ENCODE measurements around the gene CAMK2B. TPM values are rescaled to one million over a fixed set of nuclear protein-coding genes. Genes with fewer than 3 reads are reported as not detected.

The CAMK2B gene
- total RNA-seq, 1 experiment from 2014 or later: not detected

DNA sequence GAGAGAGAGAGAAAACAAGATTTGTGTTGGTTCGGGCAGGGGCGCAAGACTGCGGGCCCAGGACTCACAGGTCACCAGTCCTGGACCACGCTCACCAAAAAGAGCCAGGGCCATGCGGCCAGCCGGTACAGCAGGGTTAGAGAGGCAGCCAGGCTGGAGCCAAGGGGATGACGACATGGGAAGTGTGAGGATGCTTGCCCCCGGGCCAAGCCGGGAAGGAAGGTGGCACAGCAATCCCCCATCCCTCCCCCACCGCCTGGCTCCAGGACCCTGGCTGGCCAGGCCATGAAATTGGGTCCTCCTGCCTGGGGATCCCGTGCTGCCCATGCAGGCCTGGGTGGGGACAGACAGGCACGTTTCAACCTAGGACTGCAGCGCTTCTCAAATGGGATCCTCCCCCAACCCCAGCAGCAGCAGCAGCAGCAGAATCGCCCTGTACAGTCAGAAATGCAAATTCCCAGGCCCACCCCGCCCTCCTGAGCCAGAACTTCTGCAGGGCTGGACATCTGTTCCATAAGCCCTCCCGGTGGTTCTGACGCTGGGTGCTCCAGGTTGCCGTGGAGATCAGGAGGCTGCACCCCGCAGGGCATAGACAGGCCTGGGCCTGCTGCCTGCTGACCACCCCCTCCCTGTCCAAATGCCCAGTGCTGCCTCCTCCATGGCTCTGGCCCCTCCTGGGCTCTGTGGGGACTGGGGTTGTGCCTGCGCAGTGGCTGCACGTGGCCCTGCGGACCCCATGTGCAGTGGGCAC, 89.6 kb downstream of the CAMK2B start:
- Mint-ChIP-seq H3K4me3 (ENCODE audit: low read depth, unreplicated experiment) (no peak overlapping the region), H3K36me3 (ENCODE audit: insufficient read depth, unreplicated experiment) (peaks cover 4% of the 10 kb centered on the region), H3K27ac (ENCODE audit: unreplicated experiment) (no peak overlapping the region), H3K4me1 (ENCODE audit: low read depth, unreplicated experiment) (peaks cover 6% of the 10 kb centered on the region), H3K9me3 (ENCODE audit: low read depth, unreplicated experiment) (no peaks in the 10 kb centered on the region), H3K27me3 (ENCODE audit: unreplicated experiment) (peaks cover 100% of the 10 kb centered on the region)
- intact Hi-C loops (cut with micrococcal nuclease; ENCODE audit: unreplicated experiment): no loop called here
- CTCF ChIA-PET: interaction anchor here (1.1 kb wide), 1 partner anchor 20 kb away, joined by 3 read pairs; no protein-coding TSS in a partner anchor
- no TSS peak for BruUV-seq (replicated peaks)
- TF ChIP-seq, protein P1, sequence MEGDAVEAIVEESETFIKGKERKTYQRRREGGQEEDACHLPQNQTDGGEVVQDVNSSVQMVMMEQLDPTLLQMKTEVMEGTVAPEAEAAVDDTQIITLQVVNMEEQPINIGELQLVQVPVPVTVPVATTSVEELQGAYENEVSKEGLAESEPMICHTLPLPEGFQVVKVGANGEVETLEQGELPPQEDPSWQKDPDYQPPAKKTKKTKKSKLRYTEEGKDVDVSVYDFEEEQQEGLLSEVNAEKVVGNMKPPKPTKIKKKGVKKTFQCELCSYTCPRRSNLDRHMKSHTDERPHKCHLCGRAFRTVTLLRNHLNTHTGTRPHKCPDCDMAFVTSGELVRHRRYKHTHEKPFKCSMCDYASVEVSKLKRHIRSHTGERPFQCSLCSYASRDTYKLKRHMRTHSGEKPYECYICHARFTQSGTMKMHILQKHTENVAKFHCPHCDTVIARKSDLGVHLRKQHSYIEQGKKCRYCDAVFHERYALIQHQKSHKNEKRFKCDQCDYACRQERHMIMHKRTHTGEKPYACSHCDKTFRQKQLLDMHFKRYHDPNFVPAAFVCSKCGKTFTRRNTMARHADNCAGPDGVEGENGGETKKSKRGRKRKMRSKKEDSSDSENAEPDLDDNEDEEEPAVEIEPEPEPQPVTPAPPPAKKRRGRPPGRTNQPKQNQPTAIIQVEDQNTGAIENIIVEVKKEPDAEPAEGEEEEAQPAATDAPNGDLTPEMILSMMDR (IDR thresholded peaks at IDR 0.05; ENCODE audit: unreplicated experiment): no peak
- DNase-seq: no peak

DNA sequence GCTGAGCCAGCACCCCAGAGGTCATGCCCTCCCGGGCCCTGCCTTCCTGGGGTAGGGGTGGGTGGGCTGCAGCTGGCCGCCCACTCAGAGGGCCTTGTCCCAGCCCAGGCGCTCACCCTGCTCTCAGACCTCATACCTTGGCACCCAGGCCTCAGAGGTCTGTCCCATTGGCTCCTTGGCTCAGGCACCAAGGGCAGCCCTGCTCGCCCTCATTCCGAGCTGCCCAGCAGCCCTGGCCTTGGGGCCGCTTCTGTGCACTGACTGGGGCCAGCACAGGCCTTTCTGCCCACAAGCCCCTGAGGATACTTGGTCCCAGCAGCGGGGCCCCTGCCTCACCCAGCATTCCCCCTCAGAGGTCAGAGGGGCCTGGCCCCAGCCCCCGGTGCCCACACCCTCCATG, 90.3 kb downstream of the CAMK2B start:
- Mint-ChIP-seq H3K36me3 (ENCODE audit: insufficient read depth, unreplicated experiment) (peaks cover 4% of the 10 kb centered on the region), H3K9me3 (ENCODE audit: low read depth, unreplicated experiment) (no peaks in the 10 kb centered on the region), H3K27me3 (ENCODE audit: unreplicated experiment) (peaks cover 100% of the 10 kb centered on the region), H3K27ac (ENCODE audit: unreplicated experiment) (no peak overlapping the region), H3K4me3 (ENCODE audit: low read depth, unreplicated experiment) (no peak overlapping the region), H3K4me1 (ENCODE audit: low read depth, unreplicated experiment) (no peaks in the 10 kb centered on the region)
- TF ChIP-seq, protein P1 (IDR thresholded peaks at IDR 0.05; ENCODE audit: unreplicated experiment): no peak
- no peak for DNase-seq
- no TSS peak for BruUV-seq (replicated peaks)
- intact Hi-C loops (cut with micrococcal nuclease; ENCODE audit: unreplicated experiment): no loop called here
- CTCF ChIA-PET: interaction anchor here (0.8 kb wide), 1 partner anchor 23 kb away, joined by 3 read pairs; no protein-coding TSS in a partner anchor

DNA sequence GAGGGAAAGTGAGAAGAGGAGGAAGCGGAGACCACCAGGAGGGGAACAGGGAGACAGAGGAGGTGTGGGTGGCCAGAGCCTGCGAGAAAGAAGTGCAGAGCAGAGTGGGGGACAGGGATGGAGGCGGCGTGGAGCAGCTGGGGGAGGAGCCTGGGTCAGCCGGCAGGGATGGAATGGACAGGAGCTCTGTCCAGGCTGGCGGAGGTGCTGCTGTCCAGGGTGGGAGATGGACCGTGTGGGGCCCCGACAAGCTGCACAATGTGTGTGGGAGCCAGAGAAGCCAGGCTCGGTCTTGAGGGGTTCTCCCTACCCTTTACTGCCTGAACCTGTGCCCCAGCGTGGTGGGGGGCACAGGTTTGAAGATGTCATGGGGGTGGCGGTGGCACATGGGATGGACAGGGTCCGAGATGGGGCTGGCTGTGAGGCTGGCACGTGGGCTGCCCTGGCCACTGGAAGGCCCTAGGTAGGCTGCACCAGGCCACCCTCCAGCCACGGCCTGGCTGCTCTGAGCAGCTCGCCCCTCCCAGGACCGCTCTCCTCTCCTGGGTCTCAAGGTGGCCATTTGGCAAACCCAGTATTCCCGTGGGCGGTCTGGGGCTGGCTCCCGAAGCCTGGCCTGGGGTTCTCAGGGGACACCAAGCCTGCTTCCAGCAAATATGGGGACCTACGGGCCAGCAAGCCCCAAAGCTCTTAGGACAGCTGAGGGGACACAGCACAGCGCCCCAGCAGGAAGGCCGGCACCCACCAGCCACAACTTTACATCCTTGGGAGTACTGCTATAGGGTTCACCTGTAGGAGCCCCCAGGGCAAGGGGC, 92.3 kb downstream of the CAMK2B start:
- TF ChIP-seq, protein P1 (IDR thresholded peaks at IDR 0.05; ENCODE audit: unreplicated experiment): no peak
- peaks cover 4% of the 10 kb centered on the region for H3K36me3 Mint-ChIP-seq (ENCODE audit: insufficient read depth, unreplicated experiment)
- H3K27ac Mint-ChIP-seq (ENCODE audit: unreplicated experiment): no peak overlapping the region
- CTCF ChIA-PET: no interaction called here
- no peak for DNase-seq
- no peaks in the 10 kb centered on the region for H3K9me3 Mint-ChIP-seq (ENCODE audit: low read depth, unreplicated experiment)
- no TSS peak for BruUV-seq (replicated peaks)
- H3K4me3 Mint-ChIP-seq (ENCODE audit: low read depth, unreplicated experiment): no peak overlapping the region
- H3K27me3 Mint-ChIP-seq (ENCODE audit: unreplicated experiment): peaks cover 93% of the 10 kb centered on the region
- intact Hi-C loops (cut with micrococcal nuclease; ENCODE audit: unreplicated experiment): no loop called here
- no peaks in the 10 kb centered on the region for H3K4me1 Mint-ChIP-seq (ENCODE audit: low read depth, unreplicated experiment)

DNA sequence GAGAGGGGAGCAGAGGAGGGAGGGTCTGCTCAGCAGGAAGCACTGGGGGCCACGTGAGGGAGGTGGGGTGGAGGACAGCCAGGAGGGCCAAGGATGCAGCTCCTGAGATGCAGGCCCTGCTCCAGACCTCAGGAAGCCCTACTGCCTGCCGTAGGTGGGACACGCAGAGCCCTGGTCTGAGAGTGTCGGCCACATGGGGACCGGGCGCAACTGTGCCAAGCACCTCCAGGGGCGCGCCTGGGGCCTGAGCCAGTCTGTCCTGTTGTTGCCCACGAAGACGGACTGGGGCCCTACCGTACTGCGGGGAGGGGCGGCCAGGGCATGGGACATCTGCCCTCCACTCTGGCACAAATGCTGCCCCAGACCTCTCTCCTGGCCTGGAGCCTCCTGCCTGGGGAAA, 93.0 kb downstream of the CAMK2B start:
- Mint-ChIP-seq H3K9me3 (ENCODE audit: low read depth, unreplicated experiment) (no peaks in the 10 kb centered on the region), H3K4me1 (ENCODE audit: low read depth, unreplicated experiment) (no peaks in the 10 kb centered on the region), H3K27me3 (ENCODE audit: unreplicated experiment) (peaks cover 93% of the 10 kb centered on the region), H3K27ac (ENCODE audit: unreplicated experiment) (no peak overlapping the region), H3K4me3 (ENCODE audit: low read depth, unreplicated experiment) (no peak overlapping the region), H3K36me3 (ENCODE audit: insufficient read depth, unreplicated experiment) (peaks cover 4% of the 10 kb centered on the region)
- no TSS peak for BruUV-seq (replicated peaks)
- DNase-seq: no peak
- intact Hi-C loops (cut with micrococcal nuclease; ENCODE audit: unreplicated experiment): no loop called here
- TF ChIP-seq, protein P1 (IDR thresholded peaks at IDR 0.05; ENCODE audit: unreplicated experiment): no peak
- CTCF ChIA-PET: no interaction called here

All from Calu3 (cell line).